ENCODE measurements around the gene ASCC3. TPM values are rescaled to one million over a fixed set of nuclear protein-coding genes. Genes with fewer than 3 reads are reported as not detected.

Gene ASCC3
- total RNA-seq, 1 donor from 2014 or later = 75.3 TPM

- Histone ChIP-seq H3K36me3 (no peaks in the 10 kb centered on the region), H3K4me1 (no peaks in the 10 kb centered on the region), H2AFZ (replicated peaks) (no peak overlapping the region), H4K20me1 (ENCODE audit: low read depth) (no peaks in the 10 kb centered on the region), H3K79me2 (ENCODE audit: low read depth) (no peaks in the 10 kb centered on the region), H3K9me3 (ENCODE audit: low read depth) (no peaks in the 10 kb centered on the region), H3K9ac (no peak overlapping the region), H3K4me3 (no peak overlapping the region), H3K4me2 (no peak overlapping the region), H3K27ac (no peak overlapping the region), H3F3A (ENCODE audit: low read depth) (no peaks in the 10 kb centered on the region), H3K27me3 (no peaks in the 10 kb centered on the region)
- no peak for TF ChIP-seq CTCF (IDR thresholded peaks at IDR 0.05)
- no peak for TF ChIP-seq EZH2 (IDR thresholded peaks at IDR 0.05)
- no peak for TF ChIP-seq EZH2phosphoT487 (IDR thresholded peaks at IDR 0.05)
- H3K9me3 Mint-ChIP-seq = no peaks in the 10 kb centered on the region
- H3K4me3 Mint-ChIP-seq = no peak overlapping the region
- H3K27ac Mint-ChIP-seq = no peak overlapping the region
- DNase-seq (ENCODE audit: low spot score) = no peak
- H3K4me1 Mint-ChIP-seq = no peaks in the 10 kb centered on the region
- H3K36me3 Mint-ChIP-seq = no peaks in the 10 kb centered on the region
- no peaks in the 10 kb centered on the region for H3K27me3 Mint-ChIP-seq (ENCODE audit: insufficient read depth, low read depth)
Observed at GRCh38 chr6:100691972-100692371, 189.2 kb downstream of the ASCC3 start.

DNA sequence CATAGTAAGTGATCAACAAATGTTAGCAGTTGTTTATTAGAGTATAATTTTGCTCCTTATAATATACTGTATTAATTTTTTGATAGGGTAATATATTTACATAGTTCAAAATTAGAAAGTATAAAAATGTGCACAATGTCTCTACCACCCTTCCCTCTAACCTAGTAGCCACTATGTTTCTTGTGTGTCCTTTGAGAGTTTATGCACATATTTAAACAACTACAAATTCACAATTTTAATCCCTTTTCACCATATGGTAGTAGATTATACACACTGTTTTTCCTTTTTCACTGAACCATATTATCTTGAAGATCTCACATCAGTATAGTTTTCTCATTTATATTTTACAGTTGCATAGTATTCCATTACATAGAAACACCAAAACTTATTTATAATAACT lies 194.9 kb downstream of the ASCC3 start:
- H3K4me1 Mint-ChIP-seq = no peaks in the 10 kb centered on the region
- H3K27ac ChIP-seq = no peak overlapping the region
- no peaks in the 10 kb centered on the region for H3K36me3 Mint-ChIP-seq

GRCh38 chr6:100685747-100686146 lies 195.4 kb downstream of the ASCC3 start:
- H3K4me3 Mint-ChIP-seq = no peak overlapping the region
- Histone ChIP-seq H3K9me3 (ENCODE audit: low read depth) (no peaks in the 10 kb centered on the region), H3K9ac (no peak overlapping the region), H3K79me2 (ENCODE audit: low read depth) (no peaks in the 10 kb centered on the region), H3K27me3 (no peaks in the 10 kb centered on the region), H3K4me3 (no peak overlapping the region), H3K27ac (no peak overlapping the region), H3K4me1 (no peaks in the 10 kb centered on the region), H3F3A (ENCODE audit: low read depth) (no peaks in the 10 kb centered on the region), H3K4me2 (no peak overlapping the region), H2AFZ (replicated peaks) (no peak overlapping the region), H4K20me1 (ENCODE audit: low read depth) (no peaks in the 10 kb centered on the region), H3K36me3 (no peaks in the 10 kb centered on the region)
- DNase-seq (ENCODE audit: low spot score) = no peak
- H3K4me1 Mint-ChIP-seq = no peaks in the 10 kb centered on the region
- no peaks in the 10 kb centered on the region for H3K9me3 Mint-ChIP-seq
- TF ChIP-seq CTCF (IDR thresholded peaks at IDR 0.05) (no peak), EZH2phosphoT487 (IDR thresholded peaks at IDR 0.05) (no peak), EZH2 (IDR thresholded peaks at IDR 0.05) (no peak)
- no peaks in the 10 kb centered on the region for H3K27me3 Mint-ChIP-seq (ENCODE audit: insufficient read depth, low read depth)
- H3K27ac Mint-ChIP-seq = no peak overlapping the region
- no peaks in the 10 kb centered on the region for H3K36me3 Mint-ChIP-seq

More for the DNA sequence above, 194.9 kb downstream of the ASCC3 start:
- Histone ChIP-seq H3K27me3 (no peaks in the 10 kb centered on the region), H4K20me1 (ENCODE audit: low read depth) (no peaks in the 10 kb centered on the region), H3K36me3 (no peaks in the 10 kb centered on the region), H3K4me1 (no peaks in the 10 kb centered on the region), H2AFZ (replicated peaks) (no peak overlapping the region), H3K4me2 (no peak overlapping the region), H3K4me3 (no peak overlapping the region), H3F3A (ENCODE audit: low read depth) (no peaks in the 10 kb centered on the region), H3K9me3 (ENCODE audit: low read depth) (no peaks in the 10 kb centered on the region), H3K79me2 (ENCODE audit: low read depth) (no peaks in the 10 kb centered on the region), H3K9ac (no peak overlapping the region)
- Mint-ChIP-seq H3K27me3 (ENCODE audit: insufficient read depth, low read depth) (no peaks in the 10 kb centered on the region), H3K9me3 (no peaks in the 10 kb centered on the region), H3K4me3 (no peak overlapping the region), H3K27ac (no peak overlapping the region)
- TF ChIP-seq CTCF (IDR thresholded peaks at IDR 0.05) = no peak
- no peak for TF ChIP-seq EZH2phosphoT487 (IDR thresholded peaks at IDR 0.05)
- TF ChIP-seq EZH2 (IDR thresholded peaks at IDR 0.05) = no peak
- DNase-seq (ENCODE audit: low spot score) = no peak

Data from neural progenitor cell (in vitro differentiated cells).